OCI-LY7 (cell line): ENCODE results near the gene PLXNA3. TPM values are rescaled to one million over a fixed set of nuclear protein-coding genes. Genes with fewer than 3 reads are reported as not detected.

ENCODE experiments used
- BruUV-seq: library from RNA; stranded (reverse); fragments of 400-500 nt; replicated peaks from 2 replicates; lab custom pipeline; 2021; lab: Mats Ljungman, UMichigan
- CTCF ChIA-PET: fragments of 300-600 bp; sonication (Branson Sonifier 250); formaldehyde crosslinking; loops from one replicate; lab custom pipeline; 2022; ENCODE audit warnings: antibody characterized with exemption; ENCODE audit not compliant: unreplicated experiment; lab: Charles Lee
- POLR2A ChIA-PET: fragments of 300-600 bp; sonication (Branson Sonifier 250); formaldehyde crosslinking; loops from one replicate; lab custom pipeline; 2022; ENCODE audit warnings: antibody characterized with exemption; lab: Charles Lee
- DNase-seq: peaks from one replicate; pipeline ENCODE4 v3.0.0-alpha.2; 2015; ENCODE audit warnings: low spot score
- H2AFZ ChIP-seq: fragments of 200-600 bp; sonication (generic), shearing (Covaris generic); 2 replicates; pipeline ENCODE4 v1.6.1; 2014; ENCODE audit warnings: mild to moderate bottlenecking, antibody characterized with exemption, low read length, moderate library complexity
- H3K27ac ChIP-seq: fragments of 200-600 bp; sonication (generic); 2 replicates; pipeline ENCODE4 v1.5.1; 2014; ENCODE audit warnings: mixed run types, low read depth, mild to moderate bottlenecking, moderate library complexity, low read length, inconsistent platforms; ENCODE audit not compliant: poor library complexity, severe bottlenecking
- H3K36me3 ChIP-seq: fragments of 200-600 bp; sonication (generic); 2 replicates; pipeline ENCODE4 v1.6.1; 2014; ENCODE audit warnings: mild to moderate bottlenecking, antibody characterized with exemption, low read length, moderate library complexity, mixed read lengths; ENCODE audit not compliant: insufficient read depth
- H3K4me1 ChIP-seq: fragments of 200-600 bp; sonication (generic); 2 replicates; pipeline ENCODE4 v1.5.1; 2014; ENCODE audit warnings: mild to moderate bottlenecking, low read length; ENCODE audit not compliant: insufficient read depth, poor library complexity, severe bottlenecking
- H3K4me2 ChIP-seq: fragments of 200-600 bp; sonication (generic); 2 replicates; pipeline ENCODE4 v1.6.1; 2014; ENCODE audit warnings: mild to moderate bottlenecking, low read length
- H3K4me3 ChIP-seq: fragments of 200-600 bp; sonication (generic); 2 replicates; pipeline ENCODE4 v1.5.1; 2014; ENCODE audit warnings: mild to moderate bottlenecking, low read depth, low read length; ENCODE audit not compliant: poor library complexity, severe bottlenecking
- H3K79me2 ChIP-seq: fragments of 200-600 bp; sonication (generic); 2 replicates; pipeline ENCODE4 v1.6.1; 2016; ENCODE audit warnings: low read depth, mild to moderate bottlenecking, low read length, moderate library complexity, mixed read lengths; ENCODE audit not compliant: insufficient read depth
- H3K9me2 ChIP-seq: fragments of 200-600 bp; sonication (generic); 2 replicates; pipeline ENCODE4 v1.6.1; 2016; ENCODE audit warnings: mild to moderate bottlenecking, low read length, mixed read lengths; ENCODE audit not compliant: insufficient read depth
- H3K9me3 ChIP-seq: fragments of 200-600 bp; sonication (generic); 2 replicates; pipeline ENCODE4 v1.6.1; 2014; ENCODE audit warnings: mild to moderate bottlenecking, mixed run types, low read length, mixed read lengths
- H4K20me1 ChIP-seq: fragments of 200-600 bp; sonication (generic); 2 replicates; pipeline ENCODE4 v1.6.1; 2014; ENCODE audit warnings: mild to moderate bottlenecking, antibody characterized with exemption, low read length, moderate library complexity, mixed read lengths; ENCODE audit not compliant: insufficient read depth
- CTCF ChIP-seq: fragments of 200-600 bp; sonication (generic); conservative IDR thresholded peaks from 2 replicates; pipeline ENCODE4 v1.5.1; 2014; ENCODE audit warnings: mild to moderate bottlenecking, antibody characterized with exemption, low read length, moderate library complexity, mixed read lengths
- EZH2phosphoT487 ChIP-seq: fragments of 200-600 bp; sonication (generic); IDR thresholded peaks from 2 replicates; pipeline ENCODE4 v1.6.1; 2018; ENCODE audit warnings: low read depth, borderline replicate concordance, mild to moderate bottlenecking, mixed run types, antibody characterized with exemption, low read length, moderate library complexity, mixed read lengths
- intact Hi-C: fragments of 100-400 bp; cut with micrococcal nuclease; formaldehyde crosslinking; loops from one replicate; pipeline ENCODE4 v1.10.0; 2022; ENCODE audit not compliant: unreplicated experiment
- total RNA-seq, 2 experiments: library from RNA; depleted of rRNA in 1 of 2; stranded (reverse); fragments of >200 nt in 1 of 2; shearing (Covaris generic) in 1 of 2; gene quantifications; 2 replicates each; pipeline ENCODE4 v1.2.3, GENCODE V29; 2014 to 2022

The PLXNA3 gene
- total RNA-seq, 2 experiments from 2014 or later: 5.6 to 8.0 TPM

DNA sequence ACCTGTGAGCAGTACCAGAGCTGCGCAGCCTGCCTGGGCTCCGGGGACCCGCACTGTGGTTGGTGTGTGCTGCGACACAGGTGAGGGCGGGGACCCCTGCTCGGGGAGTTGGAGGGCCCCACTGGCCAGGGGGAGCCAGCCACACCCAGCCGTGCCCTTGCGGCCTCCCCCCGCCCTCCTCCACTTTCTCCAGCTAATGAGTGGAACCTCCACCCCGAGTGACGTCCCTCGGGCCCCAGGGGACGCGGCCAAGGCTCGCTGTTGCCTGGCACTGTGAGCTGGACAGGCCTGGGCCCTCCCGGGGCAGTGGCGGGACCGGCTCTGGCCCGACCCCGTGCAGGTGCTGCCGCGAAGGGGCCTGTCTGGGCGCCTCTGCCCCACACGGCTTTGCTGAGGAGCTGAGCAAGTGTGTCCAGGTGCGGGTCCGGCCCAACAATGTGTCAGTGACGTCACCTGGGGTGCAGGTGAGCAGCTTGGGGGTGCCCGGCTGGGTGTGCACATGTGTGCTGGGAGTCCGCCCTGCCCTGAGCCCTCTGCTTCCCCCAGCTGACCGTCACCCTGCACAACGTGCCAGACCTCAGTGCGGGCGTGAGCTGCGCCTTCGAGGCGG is 5.6 kb downstream of the PLXNA3 start:
- POLR2A ChIA-PET: no interaction called here
- no peak for TF ChIP-seq EZH2phosphoT487
- TF ChIP-seq CTCF: no peak
- BruUV-seq: no TSS peak

GRCh38 chrX:154464806-154465365 is 6.8 kb downstream of the PLXNA3 start:
- intact Hi-C loops: no loop called here
- no TSS peak for BruUV-seq
- H2AFZ ChIP-seq: no peak overlapping the region
- H3K9me3 ChIP-seq: no peaks in the 10 kb centered on the region
- no peak overlapping the region for H3K27ac ChIP-seq
- H3K4me2 ChIP-seq: no peak overlapping the region
- H3K36me3 ChIP-seq: no peaks in the 10 kb centered on the region
- H3K9me2 ChIP-seq: no peaks in the 10 kb centered on the region
- TF ChIP-seq CTCF (no peak), EZH2phosphoT487 (no peak)
- POLR2A ChIA-PET: no interaction called here
- H3K79me2 ChIP-seq: no peaks in the 10 kb centered on the region
- CTCF ChIA-PET: no interaction called here
- DNase-seq: no peak
- H3K4me3 ChIP-seq: no peak overlapping the region
- no peaks in the 10 kb centered on the region for H3K4me1 ChIP-seq
- no peaks in the 10 kb centered on the region for H4K20me1 ChIP-seq

More for the DNA sequence above, 5.6 kb downstream of the PLXNA3 start:
- no peaks in the 10 kb centered on the region for H3K36me3 ChIP-seq
- intact Hi-C loops: no loop called here
- H3K9me2 ChIP-seq: no peaks in the 10 kb centered on the region
- H2AFZ ChIP-seq: no peak overlapping the region
- DNase-seq: no peak
- H3K27ac ChIP-seq: no peak overlapping the region
- H3K4me2 ChIP-seq: no peak overlapping the region
- CTCF ChIA-PET: interaction anchor here (0.6 kb wide), 1 partner anchor 900 kb away, joined by 6 read pairs; no protein-coding TSS in a partner anchor
- H3K4me3 ChIP-seq: no peak overlapping the region
- no peaks in the 10 kb centered on the region for H4K20me1 ChIP-seq
- H3K9me3 ChIP-seq: no peaks in the 10 kb centered on the region
- H3K79me2 ChIP-seq: no peaks in the 10 kb centered on the region
- H3K4me1 ChIP-seq: peaks cover 5% of the 10 kb centered on the region

DNA sequence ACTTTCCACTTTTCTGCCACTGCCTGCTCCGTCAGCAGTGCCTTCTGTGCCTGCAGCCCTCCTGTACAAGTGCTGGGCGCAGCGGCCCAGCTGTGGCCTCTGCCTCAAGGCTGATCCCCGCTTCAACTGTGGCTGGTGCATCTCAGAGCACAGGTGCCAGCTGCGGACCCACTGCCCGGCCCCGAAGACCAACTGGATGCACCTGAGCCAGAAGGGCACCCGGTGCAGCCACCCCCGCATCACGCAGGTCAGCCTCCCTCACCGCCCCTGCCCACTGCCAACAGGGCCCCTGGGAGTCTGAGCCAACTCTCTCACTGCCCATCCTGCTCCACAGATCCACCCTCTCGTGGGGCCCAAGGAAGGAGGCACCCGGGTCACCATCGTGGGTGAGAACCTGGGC is 7.5 kb downstream of the PLXNA3 start:
- H3K4me3 ChIP-seq: no peak overlapping the region
- CTCF ChIA-PET: no interaction called here
- no peaks in the 10 kb centered on the region for H3K4me1 ChIP-seq
- DNase-seq: no peak
- no peaks in the 10 kb centered on the region for H3K9me3 ChIP-seq
- intact Hi-C loops: no loop called here
- H4K20me1 ChIP-seq: no peaks in the 10 kb centered on the region
- BruUV-seq: no TSS peak
- no peaks in the 10 kb centered on the region for H3K79me2 ChIP-seq
- TF ChIP-seq EZH2phosphoT487 (no peak), CTCF (no peak)
- H3K36me3 ChIP-seq: no peaks in the 10 kb centered on the region
- no peak overlapping the region for H3K27ac ChIP-seq
- no peaks in the 10 kb centered on the region for H3K9me2 ChIP-seq
- H3K4me2 ChIP-seq: no peak overlapping the region
- H2AFZ ChIP-seq: no peak overlapping the region
- POLR2A ChIA-PET: no interaction called here
